Left lung (tissue), 10 donors: ENCODE results near the gene FAM149A. TPM values are rescaled to one million over a fixed set of nuclear protein-coding genes. Genes with fewer than 3 reads are reported as not detected.

ENCODE experiments used
- ATAC-seq: fragments of 200-7000 bp; cut with Tn5 transposase; one replicate; pipeline ENCODE4 v1.9.1; 2020; ENCODE audit warnings: moderate library complexity
- DNase-seq, 4 donors: peaks; one replicate each; pipeline ENCODE4 v3.0.0-alpha.2; 2013 to 2020
- H3K27ac ChIP-seq, 2 donors: fragments of 200-600 bp; sonication (generic) in 1 of 2; one replicate each; pipeline versions ENCODE4 v1.5.0 to v1.8.0; 2020 to 2021
- H3K27me3 ChIP-seq, 2 donors: fragments of 200-600 bp; sonication (generic) in 1 of 2; one replicate each; pipeline versions ENCODE4 v1.5.0 to v1.8.0; 2020 to 2021
- H3K36me3 ChIP-seq, 2 donors: fragments of 200-600 bp; sonication (generic) in 1 of 2; one replicate each; pipeline versions ENCODE4 v1.5.0 to v1.8.0; 2020 to 2021
- H3K4me1 ChIP-seq, 2 donors: fragments of 200-600 bp; one replicate each; pipeline ENCODE4 v1.8.0; 2021
- H3K4me3 ChIP-seq, 2 donors: fragments of 200-600 bp; sonication (generic) in 1 of 2; one replicate each; pipeline versions ENCODE4 v1.5.0 to v1.8.0; 2020 to 2021; ENCODE audit warnings: mild to moderate bottlenecking in 1 of 2
- H3K9me3 ChIP-seq, 2 donors: fragments of 200-600 bp; sonication (generic) in 1 of 2; one replicate each; pipeline versions ENCODE4 v1.5.0 to v1.8.0; 2020 to 2021
- CTCF ChIP-seq, 2 donors: fragments of 200-600 bp; sonication (generic) in 1 of 2; IDR thresholded peaks; one replicate each; pipeline versions ENCODE4 v1.5.0 to v1.8.0; 2021; ENCODE audit warnings: antibody characterized with exemption in 2 of 2
- intact Hi-C, 2 donors: fragments of 100-400 bp; cut with DNase I; formaldehyde crosslinking; loops; one replicate each; pipeline versions ENCODE4 v1.11.2 to v1.14.2; 2022
- polyA plus RNA-seq, 6 donors: library from polyadenylated mRNA; unstranded; fragments of 120-200 nt; gene quantifications; one replicate each; pipeline ENCODE4 v1.2.1, GENCODE V29; 2013; ENCODE audit not compliant: insufficient read length in 6 of 6
- total RNA-seq, 2 donors: library from RNA; stranded (reverse); fragmentation: NEBNext Ultra II Directional; extraction: Animal tissue kit (Norgen Biotek cat#: 25700); gene quantifications; one replicate each; pipeline ENCODE4 v1.2.1, GENCODE V29; 2021
- donor health status: DM: no; HTN: yes; CAD: no.
- donor health status: DM: no; HTN: no; CAD: no.

The FAM149A gene
- total and polyA plus RNA-seq, 8 donors: 10.1 to 30.1 (median 21.2) TPM

GRCh38 chr4:186078981-186079638 lies 25.4 kb upstream of the FAM149A start:
- peak in 1 of 4 donors; percentile 7 for DNase-seq
- no peaks in the 10 kb centered on the region for H3K9me3 ChIP-seq
- H3K4me3 ChIP-seq: no peak overlapping the region
- peaks cover 0 to 6% of the 10 kb centered on the region in 2 donors for H3K4me1 ChIP-seq
- ATAC-seq: peak; percentile 34
- H3K27me3 ChIP-seq: no peaks in the 10 kb centered on the region
- no peak for TF ChIP-seq CTCF (IDR thresholded peaks at IDR 0.05)
- intact Hi-C loops: no loop called here
- H3K36me3 ChIP-seq: no peaks in the 10 kb centered on the region
- no peak overlapping the region for H3K27ac ChIP-seq

DNA sequence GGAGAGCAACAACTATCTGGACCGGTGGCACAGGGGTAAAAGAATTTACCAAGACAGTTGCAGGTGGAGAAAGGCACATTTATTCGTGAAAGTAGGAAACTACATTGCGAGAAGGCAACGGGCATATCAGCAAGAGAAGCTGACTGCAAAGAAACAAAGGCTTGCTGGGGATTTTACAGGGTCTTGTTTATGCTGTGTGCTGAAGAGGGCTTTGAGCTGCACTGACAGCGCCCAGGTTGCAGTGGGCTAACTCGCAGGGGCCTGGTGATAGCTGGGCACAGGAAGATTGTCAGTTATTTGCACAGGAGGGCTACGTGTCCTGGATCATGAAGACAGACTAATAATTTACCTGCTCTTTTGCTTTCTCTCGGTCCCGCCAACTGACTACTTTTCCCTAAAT lies 24.8 kb upstream of the FAM149A start:
- ATAC-seq (no peak), DNase-seq (no peak)
- H3K27me3 ChIP-seq: no peaks in the 10 kb centered on the region
- TF ChIP-seq CTCF (IDR thresholded peaks at IDR 0.05): no peak
- intact Hi-C loops: no loop called here
- H3K36me3 ChIP-seq: no peaks in the 10 kb centered on the region
- no peaks in the 10 kb centered on the region for H3K9me3 ChIP-seq
- no peak overlapping the region for H3K4me3 ChIP-seq
- peaks cover 0 to under 1% of the 10 kb centered on the region in 2 donors for H3K4me1 ChIP-seq
- no peak overlapping the region for H3K27ac ChIP-seq

DNA sequence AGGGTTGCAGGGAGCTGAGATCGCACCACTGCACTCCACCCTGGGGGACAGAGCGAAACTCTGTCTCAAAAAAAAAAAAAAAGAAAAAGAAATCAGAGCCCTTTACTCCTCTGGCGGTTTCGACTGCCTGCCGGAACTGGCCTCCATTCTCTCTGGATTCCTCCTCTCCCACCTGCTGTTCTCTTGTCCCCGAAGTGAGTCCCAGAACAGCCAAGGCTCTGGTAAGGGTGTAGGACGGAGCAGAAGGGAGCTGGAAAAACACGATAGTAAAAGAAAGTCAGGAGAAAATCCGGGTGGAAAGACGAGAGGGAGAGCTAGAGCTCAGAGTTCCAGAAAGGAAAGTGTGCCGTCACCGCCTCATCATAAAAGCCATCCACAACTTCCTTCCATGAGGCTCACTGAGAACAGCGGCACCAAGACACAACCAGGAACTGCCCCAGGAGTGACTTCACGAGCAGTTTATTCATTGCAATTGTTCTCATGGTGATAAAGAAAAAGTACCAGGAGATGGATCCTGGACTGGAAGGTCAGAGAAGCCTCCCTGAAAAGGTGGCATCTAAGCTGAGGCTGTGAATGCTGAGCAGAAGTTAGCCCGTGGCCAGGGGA lies 23.2 kb upstream of the FAM149A start:
- Histone ChIP-seq H3K4me1 (no peaks in the 10 kb centered on the region), H3K9me3 (no peaks in the 10 kb centered on the region), H3K27me3 (no peaks in the 10 kb centered on the region), H3K27ac (no peak overlapping the region), H3K36me3 (no peaks in the 10 kb centered on the region), H3K4me3 (no peak overlapping the region)
- intact Hi-C loops: no loop called here
- no peak for TF ChIP-seq CTCF (IDR thresholded peaks at IDR 0.05)
- ATAC-seq: no peak
- DNase-seq: no peak

- DNase-seq: peak in 2 of 4 donors; percentile 54 to 61
- TF ChIP-seq CTCF (IDR thresholded peaks at IDR 0.05): no peak
- H3K36me3 ChIP-seq: no peaks in the 10 kb centered on the region
- no peak for ATAC-seq
- H3K4me3 ChIP-seq: no peak overlapping the region
- H3K27ac ChIP-seq: no peak overlapping the region
- intact Hi-C loops: no loop called here
- no peaks in the 10 kb centered on the region for H3K4me1 ChIP-seq
- H3K9me3 ChIP-seq: no peaks in the 10 kb centered on the region
- H3K27me3 ChIP-seq: no peaks in the 10 kb centered on the region
Observed at GRCh38 chr4:186082221-186082620, 22.3 kb upstream of the FAM149A start.

DNA sequence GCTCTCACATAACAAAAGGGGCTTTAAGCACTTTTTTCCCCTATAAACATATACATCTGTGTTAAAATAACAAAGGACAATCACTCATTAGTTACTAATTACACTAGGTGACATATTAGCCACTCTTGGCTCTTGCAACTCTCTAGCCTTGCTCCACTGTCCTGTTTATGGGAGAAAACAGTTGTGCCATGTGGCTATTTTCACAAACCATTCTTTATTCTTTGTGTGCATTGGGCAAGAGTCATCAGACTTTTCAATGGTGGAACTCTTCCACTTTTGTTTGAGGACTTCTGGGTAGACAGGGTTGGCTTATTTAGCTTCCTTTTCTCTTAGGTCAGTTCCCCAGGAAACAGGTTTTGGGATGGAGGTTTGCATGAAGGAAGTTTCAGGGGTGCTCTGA lies 16.0 kb upstream of the FAM149A start:
- no peak overlapping the region for H3K27ac ChIP-seq
- no peaks in the 10 kb centered on the region for H3K4me1 ChIP-seq
- H3K9me3 ChIP-seq: peaks cover 0 to 2% of the 10 kb centered on the region in 2 donors
- TF ChIP-seq CTCF (IDR thresholded peaks at IDR 0.05): no peak
- no peak for ATAC-seq
- DNase-seq: no peak
- H3K36me3 ChIP-seq: no peaks in the 10 kb centered on the region
- no peaks in the 10 kb centered on the region for H3K27me3 ChIP-seq
- intact Hi-C loops: no loop called here
- no peak overlapping the region for H3K4me3 ChIP-seq
